ENCODE data around the gene TMSB10.

Gene TMSB10

GRCh38 chr2:84939426-84940087 is 34.1 kb downstream of the TMSB10 start (continued):
- TF ChIP-seq CREB5 (CRISPR knock-in tag; IDR thresholded peaks at IDR 0.05; ENCODE audit: low read depth) = no peak
- TF ChIP-seq ZFP30 (CRISPR knock-in tag; IDR thresholded peaks at IDR 0.05) = no peak
- TF ChIP-seq ZNF8 (CRISPR knock-in tag; IDR thresholded peaks at IDR 0.05) = no peak
- TF ChIP-seq POU6F1 (CRISPR knock-in tag; IDR thresholded peaks at IDR 0.05; ENCODE audit: borderline replicate concordance, low read depth) = no peak

GRCh38 chr2:84940088-84940470 is 34.6 kb downstream of the TMSB10 start:
- no peak for TF ChIP-seq ISL1 (CRISPR knock-in tag; IDR thresholded peaks at IDR 0.05)
- TF ChIP-seq PATZ1 (CRISPR knock-in tag; IDR thresholded peaks at IDR 0.05; ENCODE audit: borderline replicate concordance) = no peak
- no peak for ATAC-seq

- ATAC-seq = no peak
- TF ChIP-seq ISL1 (CRISPR knock-in tag; IDR thresholded peaks at IDR 0.05) (no peak), POU6F1 (CRISPR knock-in tag; IDR thresholded peaks at IDR 0.05; ENCODE audit: borderline replicate concordance, low read depth) (no peak), TSHZ2 (CRISPR knock-in tag; IDR thresholded peaks at IDR 0.05) (no peak), OSR1 (CRISPR knock-in tag; IDR thresholded peaks at IDR 0.05) (no peak), ESRRG (CRISPR knock-in tag; IDR thresholded peaks at IDR 0.05) (no peak), BACH2 (CRISPR knock-in tag; IDR thresholded peaks at IDR 0.05; ENCODE audit: borderline replicate concordance) (no peak), PPARA (CRISPR knock-in tag; IDR thresholded peaks at IDR 0.05; ENCODE audit: borderline replicate concordance) (no peak), ZNF8 (CRISPR knock-in tag; IDR thresholded peaks at IDR 0.05) (no peak), ZNF565 (CRISPR knock-in tag; conservative IDR thresholded peaks at IDR 0.05; ENCODE audit: low read depth) (no peak)
These were observed 35.5 kb downstream of the TMSB10 start for GRCh38 chr2:84940831-84941412.

GRCh38 chr2:84942166-84942565 is 36.7 kb downstream of the TMSB10 start:
- no peak for ATAC-seq
- TF ChIP-seq SNAI2 (CRISPR knock-in tag; IDR thresholded peaks at IDR 0.05) (no peak), ZFP30 (CRISPR knock-in tag; IDR thresholded peaks at IDR 0.05) (no peak), ISL1 (CRISPR knock-in tag; IDR thresholded peaks at IDR 0.05) (no peak), PATZ1 (CRISPR knock-in tag; IDR thresholded peaks at IDR 0.05; ENCODE audit: borderline replicate concordance) (no peak)

Measured in SK-N-SH treated with all-trans-retinoic acid at 6 μM for 48 hours (cell line).